Liver (tissue), 9 donors: Measurements from ENCODE around the gene CEBPG. TPM values are rescaled to one million over a fixed set of nuclear protein-coding genes. Genes with fewer than 3 reads are reported as not detected.

Source experiments
- DNase-seq: peaks from one replicate; pipeline ENCODE4 v3.0.0-alpha.2; 2017; ENCODE audit warnings: low spot score
- H3K27ac ChIP-seq, 2 donors: one replicate each; pipeline ENCODE4 v1.7.0; 2013; ENCODE audit warnings: inconsistent platforms in 2 of 2, low read length in 2 of 2, control low read depth in 1 of 2, low read depth in 1 of 2, mild to moderate bottlenecking in 1 of 2
- H3K27me3 ChIP-seq, 4 donors: one replicate each; pipeline versions ENCODE4 v1.6.1 to v1.7.0; 2013; ENCODE audit warnings: low read length in 3 of 4, inconsistent platforms in 1 of 4, mild to moderate bottlenecking in 1 of 4, moderate library complexity in 1 of 4; ENCODE audit not compliant: control insufficient read depth in 4 of 4, insufficient read depth in 4 of 4
- H3K36me3 ChIP-seq, 4 donors: one replicate each; pipeline versions ENCODE4 v1.6.1 to v1.7.0; 2013; ENCODE audit warnings: low read length in 3 of 4, mild to moderate bottlenecking in 3 of 4, low read depth in 1 of 4, moderate library complexity in 1 of 4; ENCODE audit not compliant: control insufficient read depth in 4 of 4, insufficient read depth in 3 of 4
- H3K4me1 ChIP-seq, 4 donors: one replicate each; pipeline versions ENCODE4 v1.6.1 to v1.7.0; 2013; ENCODE audit warnings: low read length in 3 of 4, mild to moderate bottlenecking in 3 of 4, moderate library complexity in 1 of 4; ENCODE audit not compliant: control insufficient read depth in 4 of 4, insufficient read depth in 4 of 4
- H3K4me3 ChIP-seq, 3 donors: one replicate each; pipeline versions ENCODE4 v1.6.1 to v1.7.0; 2013; ENCODE audit warnings: low read length in 3 of 3, control low read depth in 1 of 3, low read depth in 1 of 3, mild to moderate bottlenecking in 1 of 3
- H3K9ac ChIP-seq, 2 donors: one replicate each; pipeline ENCODE4 v1.7.0; 2013; ENCODE audit warnings: low read length in 2 of 2, mild to moderate bottlenecking in 2 of 2, moderate library complexity in 2 of 2, control low read depth in 1 of 2, low read depth in 1 of 2
- H3K9me3 ChIP-seq, 4 donors: one replicate each; pipeline versions ENCODE4 v1.6.1 to v1.7.0; 2013; ENCODE audit warnings: low read length in 3 of 4; ENCODE audit not compliant: control insufficient read depth in 4 of 4
- CTCF ChIP-seq: fragments of 150-350 bp; IDR thresholded peaks from 2 replicates; pipeline ENCODE4 v1.5.1; 2017; ENCODE audit warnings: improper control_type of control experiment, low read depth, low read length; ENCODE audit not compliant: missing input control
- EGR1 ChIP-seq, 2 donors: IDR thresholded peaks; 2 replicates each; pipeline ENCODE4 v1.6.1; 2016 to 2018; ENCODE audit warnings: antibody characterized with exemption in 2 of 2, low read depth in 2 of 2
- FOXA1 ChIP-seq: IDR thresholded peaks from 2 replicates; pipeline ENCODE4 v1.6.1; 2016; ENCODE audit warnings: antibody characterized with exemption
- FOXA2 ChIP-seq: IDR thresholded peaks from 2 replicates; pipeline ENCODE4 v1.6.1; 2016; ENCODE audit warnings: antibody characterized with exemption
- GABPA ChIP-seq, 2 donors: IDR thresholded peaks in 1 of 2; conservative IDR thresholded peaks in 1 of 2; 2 replicates each; pipeline ENCODE4 v1.6.1; 2016; ENCODE audit warnings: antibody characterized with exemption in 2 of 2, mild to moderate bottlenecking in 1 of 2, moderate library complexity in 1 of 2
- HNF4A ChIP-seq, 2 donors: conservative IDR thresholded peaks; 2 replicates each; pipeline ENCODE4 v1.6.1; 2016; ENCODE audit warnings: antibody characterized with exemption in 2 of 2, mild to moderate bottlenecking in 2 of 2
- HNF4G ChIP-seq: IDR thresholded peaks from 2 replicates; pipeline ENCODE4 v1.6.1; 2016; ENCODE audit warnings: antibody characterized with exemption
- JUND ChIP-seq, 2 donors: IDR thresholded peaks; 2 replicates each; pipeline ENCODE4 v1.6.1; 2016; ENCODE audit warnings: antibody characterized with exemption in 2 of 2
- NR2F2 ChIP-seq: IDR thresholded peaks from 2 replicates; pipeline ENCODE4 v1.6.1; 2016; ENCODE audit warnings: antibody characterized with exemption
- RAD21 ChIP-seq, 2 donors: IDR thresholded peaks; 2 replicates each; pipeline ENCODE4 v1.6.1; 2016; ENCODE audit warnings: antibody characterized with exemption in 2 of 2, mild to moderate bottlenecking in 2 of 2
- RXRA ChIP-seq, 2 donors: IDR thresholded peaks; 2 replicates each; pipeline ENCODE4 v1.6.1; 2017 to 2018; ENCODE audit warnings: antibody characterized with exemption in 2 of 2, mild to moderate bottlenecking in 1 of 2
- SP1 ChIP-seq: IDR thresholded peaks from 2 replicates; pipeline ENCODE4 v1.6.1; 2018; ENCODE audit warnings: antibody characterized with exemption, mild to moderate bottlenecking
- TAF1 ChIP-seq: conservative IDR thresholded peaks from 2 replicates; pipeline ENCODE4 v1.6.1; 2016; ENCODE audit warnings: antibody characterized with exemption, mild to moderate bottlenecking
- YY1 ChIP-seq: IDR thresholded peaks from 2 replicates; pipeline ENCODE4 v1.6.1; 2016; ENCODE audit warnings: antibody characterized with exemption, mild to moderate bottlenecking
- ZBTB33 ChIP-seq: IDR thresholded peaks from 2 replicates; pipeline ENCODE4 v1.6.1; 2016; ENCODE audit warnings: antibody characterized with exemption
- WGBS: extraction: QIAGEN DNeasy Blood & Tissue Kit; methylation state at CpG from one replicate; pipeline ENCODE4 v1.1.7; 2013; 5-methylcytosine and 5-hydroxymethylcytosine counted together
- polyA plus RNA-seq, 2 donors: library from polyadenylated mRNA; stranded (reverse) in 1 of 2; unstranded in 1 of 2; fragments of 200-250 nt in 1 of 2; fragments of >200 nt in 1 of 2; fragmentation: Nextera tagmentation in 1 of 2; extraction: Ambion mirVana in 1 of 2; gene quantifications; one replicate each; pipeline versions ENCODE4 v1.2.1 to v1.2.3, GENCODE V29; 2013 to 2015
- total RNA-seq, 2 donors: library from RNA; depleted of rRNA; stranded (reverse); fragments of >200 nt; gene quantifications; one replicate each; pipeline ENCODE4 v1.2.3, GENCODE V29; 2014
- TF ChIP-seq, protein P1 (sequence below): IDR thresholded peaks from 2 replicates; pipeline ENCODE4 v1.6.1; 2016; ENCODE audit warnings: antibody characterized with exemption
- TF ChIP-seq, protein P2 (sequence below): IDR thresholded peaks from 2 replicates; pipeline ENCODE4 v1.6.1; 2016; ENCODE audit warnings: antibody characterized with exemption, mild to moderate bottlenecking
- donor health status: healthy.
- donor health status: healthy.
- donor health status: healthy.
- donor health status: healthy.
- donor health status: healthy.

CEBPG gene
- total and polyA plus RNA-seq, 4 donors, result 16.9 to 36.1 (median 24.2) TPM

DNA sequence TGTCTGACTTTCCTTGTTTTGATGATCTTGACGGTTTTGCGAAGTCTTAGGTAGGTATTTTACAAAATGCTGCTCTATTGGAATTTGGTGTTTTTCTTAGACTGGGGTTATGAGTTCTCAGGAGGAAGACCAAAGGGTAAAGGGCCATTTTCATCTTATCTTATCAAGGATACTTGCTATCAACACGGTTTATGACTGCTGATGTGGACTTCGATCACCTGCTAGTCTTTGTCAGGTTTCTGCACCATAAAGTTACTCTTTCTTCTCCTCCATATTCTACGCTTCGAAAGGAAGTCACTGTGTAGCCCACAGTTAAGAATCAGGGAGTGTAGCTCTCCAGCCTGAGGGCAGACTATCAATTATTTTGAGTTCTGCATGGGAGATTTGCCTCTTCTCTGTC lies 7.4 kb upstream of the CEBPG start:
- H3K27ac ChIP-seq, result no peak overlapping the region
- no peaks in the 10 kb centered on the region for H3K36me3 ChIP-seq
- no peak overlapping the region for H3K4me3 ChIP-seq
- no peak for DNase-seq
- no peak for TF ChIP-seq JUND (IDR thresholded peaks at IDR 0.05)
- no peak for TF ChIP-seq FOXA1
- no peak for TF ChIP-seq RXRA (IDR thresholded peaks at IDR 0.05)
- TF ChIP-seq ZBTB33, result no peak
- no peak for TF ChIP-seq HNF4A (conservative IDR thresholded peaks at IDR 0.05)
- no peak for TF ChIP-seq HNF4G
- TF ChIP-seq TAF1, result no peak
- no peak overlapping the region for H3K9ac ChIP-seq
- 69% methylated on average over 6 of the region's 6 CpGs for WGBS
- H3K9me3 ChIP-seq, result no peaks in the 10 kb centered on the region
- H3K4me1 ChIP-seq, result no peaks in the 10 kb centered on the region
- H3K27me3 ChIP-seq, result no peaks in the 10 kb centered on the region

DNA sequence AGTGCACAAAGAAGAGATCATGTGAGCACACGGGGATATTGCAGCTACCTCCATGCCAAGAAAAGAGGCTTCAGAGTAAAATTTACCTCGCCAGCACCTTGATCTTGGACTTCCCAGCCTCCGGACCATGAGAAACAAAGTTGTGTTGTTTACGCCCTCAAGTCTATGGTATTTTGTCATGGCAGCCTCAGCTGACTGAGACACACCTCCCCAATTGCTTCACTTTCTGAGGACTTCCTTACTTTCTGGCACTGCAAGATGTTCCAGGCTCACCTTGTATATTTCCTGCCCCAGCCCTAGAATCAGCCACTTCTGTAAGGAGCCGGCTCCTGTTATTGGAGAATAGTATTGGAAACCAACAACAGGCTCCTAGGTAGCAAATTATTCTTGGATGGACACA lies 6.6 kb upstream of the CEBPG start:
- WGBS, result 71% methylated on average over 5 of the region's 5 CpGs
- no peaks in the 10 kb centered on the region for H3K27me3 ChIP-seq
- DNase-seq, result no peak
- H3K36me3 ChIP-seq, result no peaks in the 10 kb centered on the region
- no peaks in the 10 kb centered on the region for H3K4me1 ChIP-seq
- H3K27ac ChIP-seq, result no peak overlapping the region
- H3K9ac ChIP-seq, result no peak overlapping the region
- no peak overlapping the region for H3K4me3 ChIP-seq
- no peak for TF ChIP-seq CTCF
- no peak for TF ChIP-seq EGR1 (IDR thresholded peaks at IDR 0.05; ENCODE audit: low read depth in 2 of 2)
- TF ChIP-seq, protein P1, sequence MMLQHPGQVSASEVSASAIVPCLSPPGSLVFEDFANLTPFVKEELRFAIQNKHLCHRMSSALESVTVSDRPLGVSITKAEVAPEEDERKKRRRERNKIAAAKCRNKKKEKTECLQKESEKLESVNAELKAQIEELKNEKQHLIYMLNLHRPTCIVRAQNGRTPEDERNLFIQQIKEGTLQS, result no peak
- no peak for TF ChIP-seq FOXA2
- no peak for TF ChIP-seq HNF4G
- TF ChIP-seq, protein P2, sequence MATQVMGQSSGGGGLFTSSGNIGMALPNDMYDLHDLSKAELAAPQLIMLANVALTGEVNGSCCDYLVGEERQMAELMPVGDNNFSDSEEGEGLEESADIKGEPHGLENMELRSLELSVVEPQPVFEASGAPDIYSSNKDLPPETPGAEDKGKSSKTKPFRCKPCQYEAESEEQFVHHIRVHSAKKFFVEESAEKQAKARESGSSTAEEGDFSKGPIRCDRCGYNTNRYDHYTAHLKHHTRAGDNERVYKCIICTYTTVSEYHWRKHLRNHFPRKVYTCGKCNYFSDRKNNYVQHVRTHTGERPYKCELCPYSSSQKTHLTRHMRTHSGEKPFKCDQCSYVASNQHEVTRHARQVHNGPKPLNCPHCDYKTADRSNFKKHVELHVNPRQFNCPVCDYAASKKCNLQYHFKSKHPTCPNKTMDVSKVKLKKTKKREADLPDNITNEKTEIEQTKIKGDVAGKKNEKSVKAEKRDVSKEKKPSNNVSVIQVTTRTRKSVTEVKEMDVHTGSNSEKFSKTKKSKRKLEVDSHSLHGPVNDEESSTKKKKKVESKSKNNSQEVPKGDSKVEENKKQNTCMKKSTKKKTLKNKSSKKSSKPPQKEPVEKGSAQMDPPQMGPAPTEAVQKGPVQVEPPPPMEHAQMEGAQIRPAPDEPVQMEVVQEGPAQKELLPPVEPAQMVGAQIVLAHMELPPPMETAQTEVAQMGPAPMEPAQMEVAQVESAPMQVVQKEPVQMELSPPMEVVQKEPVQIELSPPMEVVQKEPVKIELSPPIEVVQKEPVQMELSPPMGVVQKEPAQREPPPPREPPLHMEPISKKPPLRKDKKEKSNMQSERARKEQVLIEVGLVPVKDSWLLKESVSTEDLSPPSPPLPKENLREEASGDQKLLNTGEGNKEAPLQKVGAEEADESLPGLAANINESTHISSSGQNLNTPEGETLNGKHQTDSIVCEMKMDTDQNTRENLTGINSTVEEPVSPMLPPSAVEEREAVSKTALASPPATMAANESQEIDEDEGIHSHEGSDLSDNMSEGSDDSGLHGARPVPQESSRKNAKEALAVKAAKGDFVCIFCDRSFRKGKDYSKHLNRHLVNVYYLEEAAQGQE, result no peak
- no peak for TF ChIP-seq YY1
- no peak for TF ChIP-seq NR2F2
- no peak for TF ChIP-seq RXRA (IDR thresholded peaks at IDR 0.05)
- no peak for TF ChIP-seq HNF4A (conservative IDR thresholded peaks at IDR 0.05)
- TF ChIP-seq TAF1, result no peak
- TF ChIP-seq JUND (IDR thresholded peaks at IDR 0.05), result no peak
- no peak for TF ChIP-seq SP1
- no peak for TF ChIP-seq ZBTB33
- no peak for TF ChIP-seq FOXA1
- no peak for TF ChIP-seq RAD21 (IDR thresholded peaks at IDR 0.05)
- no peak for TF ChIP-seq GABPA (IDR thresholded peaks at IDR 0.05 in 1 of 2, conservative IDR thresholded peaks at IDR 0.05 in 1 of 2)
- no peaks in the 10 kb centered on the region for H3K9me3 ChIP-seq
